ENCODE data around the gene MAST3.

Gene MAST3

GRCh38 chr19:18161636-18162002, 64.0 kb downstream of the MAST3 start:
- no peak for DNase-seq

GRCh38 chr19:18164072-18164471, 66.5 kb downstream of the MAST3 start:
- DNase-seq = no peak

GRCh38 chr19:18165794-18166544, 68.4 kb downstream of the MAST3 start:
- DNase-seq = no peak

GRCh38 chr19:18167011-18167410, 69.4 kb downstream of the MAST3 start:
- no peak for DNase-seq

- peak; percentile 46 for DNase-seq
These were observed 70.5 kb downstream of the MAST3 start for GRCh38 chr19:18167975-18168645.

- DNase-seq = no peak
These were observed 71.2 kb downstream of the MAST3 start for GRCh38 chr19:18168673-18169381.

GRCh38 chr19:18170714-18171255, 73.2 kb downstream of the MAST3 start:
- no peak for DNase-seq

GRCh38 chr19:18171605-18172327, 74.2 kb downstream of the MAST3 start:
- DNase-seq = no peak

- no peak for DNase-seq
These were observed 74.9 kb downstream of the MAST3 start for GRCh38 chr19:18172331-18173053.

GRCh38 chr19:18173054-18173571, 75.5 kb downstream of the MAST3 start:
- no peak for DNase-seq

- DNase-seq = peak; percentile 47
These were observed 76.2 kb downstream of the MAST3 start, which contains the start of gene IFI30 for GRCh38 chr19:18173572-18174288. IFI30 (plus strand) TSS chr19:18173813; CDS start chr19:18173842, 29 bp downstream.

GRCh38 chr19:18174983-18175382, 77.4 kb downstream of the MAST3 start:
- no peak for DNase-seq

- DNase-seq = no peak
These were observed 79.1 kb downstream of the MAST3 start for GRCh38 chr19:18176367-18177310.

- no peak for DNase-seq
These were observed 82.4 kb downstream of the MAST3 start for GRCh38 chr19:18179957-18180356.

GRCh38 chr19:18183529-18183928, 86.0 kb downstream of the MAST3 start:
- DNase-seq = no peak

- no peak for DNase-seq
These were observed 88.0 kb downstream of the MAST3 start for GRCh38 chr19:18185538-18185937.

- no peak for DNase-seq
These were observed 92.7 kb downstream of the MAST3 start for GRCh38 chr19:18190278-18190677.

GRCh38 chr19:18191640-18192062, 94.1 kb downstream of the MAST3 start:
- no peak for DNase-seq

- DNase-seq = peak; percentile 97
These were observed 95.3 kb downstream of the MAST3 start, which contains the start of gene MPV17L2 for GRCh38 chr19:18192673-18193387. MPV17L2 (plus strand) TSS chr19:18193218; CDS start chr19:18193282, 64 bp downstream.
